Neuron (in vitro differentiated cells): Measurements from ENCODE around the gene HLA-DPB1.
A peak's percentile ranks its signal among the peaks of the same experiment; 100 is the strongest.

Experiments used
- H2AFZ ChIP-seq: one replicate; pipeline ENCODE4 v1.6.1; 2013; ENCODE audit warnings: low read depth, mild to moderate bottlenecking, inconsistent platforms, low read length, moderate library complexity
- H3K27me3 ChIP-seq: one replicate; pipeline ENCODE4 v1.6.1; 2013; ENCODE audit warnings: low read length; ENCODE audit not compliant: insufficient read depth
- H3K36me3 ChIP-seq: one replicate; pipeline ENCODE4 v1.6.1; 2013; ENCODE audit warnings: low read length; ENCODE audit not compliant: insufficient read depth
- H3K4me1 ChIP-seq: one replicate; pipeline ENCODE4 v1.6.1; 2013; ENCODE audit warnings: low read length; ENCODE audit not compliant: insufficient read depth
- H3K4me3 ChIP-seq: 2 replicates; pipeline ENCODE4 v1.5.1; 2013; ENCODE audit warnings: mild to moderate bottlenecking, low read length, moderate library complexity
- H3K9me3 ChIP-seq: one replicate; pipeline ENCODE4 v1.6.1; 2013; ENCODE audit warnings: low read length

HLA-DPB1 gene

DNA sequence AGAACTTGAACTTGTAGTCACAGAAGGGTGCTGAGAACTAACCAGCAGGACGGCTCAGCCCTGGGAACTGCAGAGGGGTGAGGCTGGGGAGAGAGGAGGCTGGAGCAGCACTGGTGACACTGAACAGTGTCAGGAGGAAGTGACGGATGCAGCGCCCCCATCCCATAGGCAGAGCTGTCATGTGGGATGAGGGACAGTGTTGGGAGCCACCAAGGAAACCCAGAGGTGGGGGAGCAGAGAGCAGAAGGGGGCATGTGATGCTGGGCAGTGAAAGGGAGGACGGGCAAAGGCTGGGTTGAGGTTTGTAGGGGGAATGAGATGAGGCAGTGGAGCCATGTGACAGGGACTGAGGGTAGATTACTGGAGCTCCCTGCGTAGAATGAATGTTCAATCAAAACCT, 2.1 kb downstream of the HLA-DPB1 start:
- no peak overlapping the region for H3K4me3 ChIP-seq
- peaks cover 3% of the 10 kb centered on the region for H3K27me3 ChIP-seq
- no peaks in the 10 kb centered on the region for H3K36me3 ChIP-seq
- H2AFZ ChIP-seq, result no peak overlapping the region
- no peaks in the 10 kb centered on the region for H3K9me3 ChIP-seq
- no peaks in the 10 kb centered on the region for H3K4me1 ChIP-seq

DNA sequence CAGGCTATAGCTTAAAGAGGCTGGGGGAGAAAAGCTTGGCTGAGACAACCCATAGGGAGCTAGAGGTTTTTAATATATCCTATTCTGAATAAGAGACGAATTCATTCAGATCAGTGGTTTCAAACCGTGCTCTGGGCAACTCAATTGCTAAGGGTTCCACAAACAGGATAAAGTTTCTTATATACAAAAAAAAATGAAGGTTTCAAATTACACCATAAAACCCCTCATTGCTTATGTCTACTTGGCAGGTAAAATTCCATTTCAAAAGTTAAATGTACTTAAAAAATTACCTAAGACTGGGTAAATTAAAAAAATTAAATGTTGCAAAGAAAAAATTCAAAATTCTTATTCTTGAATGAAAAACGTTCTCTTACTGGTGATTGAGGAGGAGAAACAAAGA, 2.7 kb downstream of the HLA-DPB1 start:
- Histone ChIP-seq H3K27me3 (peaks cover 3% of the 10 kb centered on the region), H2AFZ (no peak overlapping the region), H3K9me3 (no peaks in the 10 kb centered on the region), H3K4me1 (no peaks in the 10 kb centered on the region), H3K36me3 (no peaks in the 10 kb centered on the region), H3K4me3 (no peak overlapping the region)

- Histone ChIP-seq H3K9me3 (no peaks in the 10 kb centered on the region), H2AFZ (no peak overlapping the region), H3K4me1 (no peaks in the 10 kb centered on the region), H3K27me3 (peaks cover 3% of the 10 kb centered on the region), H3K36me3 (no peaks in the 10 kb centered on the region), H3K4me3 (no peak overlapping the region)
Observed at GRCh38 chr6:33078919-33079521, 3.2 kb downstream of the HLA-DPB1 start.

- no peaks in the 10 kb centered on the region for H3K4me1 ChIP-seq
- H3K27me3 ChIP-seq, result peaks cover 3% of the 10 kb centered on the region
- no peaks in the 10 kb centered on the region for H3K9me3 ChIP-seq
- H3K36me3 ChIP-seq, result no peaks in the 10 kb centered on the region
- no peak overlapping the region for H2AFZ ChIP-seq
- H3K4me3 ChIP-seq, result peak overlapping the region; percentile 53
Observed at GRCh38 chr6:33079580-33079979, 3.8 kb downstream of the HLA-DPB1 start.

GRCh38 chr6:33080127-33081089, 4.6 kb downstream of the HLA-DPB1 start:
- Histone ChIP-seq H2AFZ (peak overlapping the region; percentile 75), H3K4me3 (peak overlapping the region; percentile 53), H3K9me3 (no peaks in the 10 kb centered on the region), H3K27me3 (peaks cover 3% of the 10 kb centered on the region), H3K4me1 (no peaks in the 10 kb centered on the region), H3K36me3 (no peaks in the 10 kb centered on the region)

DNA sequence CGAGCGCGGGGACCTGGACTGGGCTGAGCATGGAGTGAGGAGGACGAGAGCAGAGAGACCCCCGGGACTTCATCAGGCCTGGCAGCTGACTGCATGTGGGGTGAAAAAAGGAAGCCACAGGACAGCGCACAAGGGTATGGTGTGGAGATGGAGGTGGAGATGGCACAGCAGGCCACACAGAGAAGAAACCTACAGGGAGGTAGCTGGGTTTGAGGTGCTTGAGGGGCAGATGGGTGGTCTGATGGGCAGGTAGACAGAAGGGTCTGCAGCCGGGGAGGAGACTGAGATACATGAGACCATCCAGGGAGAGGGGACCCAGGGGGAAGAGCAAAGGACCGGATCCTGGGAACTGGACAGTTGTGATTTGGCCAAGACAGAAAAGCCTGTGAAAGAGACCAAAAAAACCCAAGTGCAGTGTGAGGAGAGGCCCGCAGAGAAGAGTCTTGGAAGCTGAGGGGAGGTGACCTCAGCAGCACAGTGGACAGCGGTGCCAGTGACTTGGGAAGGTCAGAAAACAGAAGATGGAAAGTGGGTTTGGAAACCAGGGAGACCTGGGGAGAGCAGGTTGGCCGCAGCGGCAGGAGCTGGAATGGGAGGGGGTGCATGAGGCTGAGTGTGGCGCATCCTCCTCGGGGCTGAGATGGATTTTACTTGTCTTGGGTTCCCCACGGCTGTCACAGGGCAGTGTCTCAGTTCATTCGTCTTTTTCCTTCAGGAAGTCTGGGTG, 5.5 kb downstream of the HLA-DPB1 start:
- Histone ChIP-seq H3K4me3 (peak overlapping the region; percentile 53), H2AFZ (peak overlapping the region; percentile 75), H3K9me3 (no peaks in the 10 kb centered on the region), H3K27me3 (peaks cover 3% of the 10 kb centered on the region), H3K36me3 (no peaks in the 10 kb centered on the region), H3K4me1 (no peaks in the 10 kb centered on the region)

DNA sequence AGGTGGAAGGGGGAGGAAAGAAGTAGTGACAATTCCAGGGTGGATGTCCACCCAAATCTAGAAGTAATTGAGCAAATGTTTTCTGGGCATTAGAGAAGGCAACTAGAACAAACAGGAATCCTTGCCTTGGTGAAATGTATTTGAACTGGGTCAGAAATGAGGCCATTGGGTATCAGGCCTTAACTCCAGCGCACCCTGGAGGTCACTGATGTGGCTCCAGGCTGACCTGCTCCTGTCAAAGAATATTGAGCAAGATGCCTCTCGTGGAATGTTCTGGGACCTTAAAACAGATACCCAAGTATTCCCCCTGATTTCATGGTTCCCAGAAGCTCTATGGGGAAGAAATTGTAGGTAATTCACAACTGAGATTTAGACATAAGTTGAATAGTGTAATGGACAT, 6.9 kb downstream of the HLA-DPB1 start:
- no peak overlapping the region for H3K4me3 ChIP-seq
- no peak overlapping the region for H2AFZ ChIP-seq

DNA sequence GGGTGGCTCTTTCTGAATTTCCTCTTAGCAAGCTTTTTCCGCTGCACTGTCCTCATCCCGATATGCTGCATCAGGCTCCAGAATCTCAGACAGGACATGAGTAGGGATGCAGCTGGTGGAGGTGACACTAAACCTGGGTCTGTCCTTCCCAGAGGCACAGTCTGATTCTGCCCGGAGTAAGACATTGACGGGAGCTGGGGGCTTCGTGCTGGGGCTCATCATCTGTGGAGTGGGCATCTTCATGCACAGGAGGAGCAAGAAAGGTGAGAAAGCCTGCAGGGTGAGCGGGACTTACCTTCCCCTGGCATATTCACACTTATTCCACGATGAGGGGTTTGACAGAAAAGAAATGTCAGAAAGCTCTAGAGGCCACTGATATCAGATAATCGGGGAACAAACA, 9.8 kb downstream of the HLA-DPB1 start:
- peaks cover 3% of the 10 kb centered on the region for H3K27me3 ChIP-seq
- no peak overlapping the region for H2AFZ ChIP-seq
- no peaks in the 10 kb centered on the region for H3K36me3 ChIP-seq
- H3K9me3 ChIP-seq, result no peaks in the 10 kb centered on the region
- no peak overlapping the region for H3K4me3 ChIP-seq
- H3K4me1 ChIP-seq, result no peaks in the 10 kb centered on the region

More for the DNA sequence above, 6.9 kb downstream of the HLA-DPB1 start:
- Histone ChIP-seq H3K27me3 (peaks cover 3% of the 10 kb centered on the region), H3K36me3 (no peaks in the 10 kb centered on the region), H3K4me1 (no peaks in the 10 kb centered on the region), H3K9me3 (no peaks in the 10 kb centered on the region)

DNA sequence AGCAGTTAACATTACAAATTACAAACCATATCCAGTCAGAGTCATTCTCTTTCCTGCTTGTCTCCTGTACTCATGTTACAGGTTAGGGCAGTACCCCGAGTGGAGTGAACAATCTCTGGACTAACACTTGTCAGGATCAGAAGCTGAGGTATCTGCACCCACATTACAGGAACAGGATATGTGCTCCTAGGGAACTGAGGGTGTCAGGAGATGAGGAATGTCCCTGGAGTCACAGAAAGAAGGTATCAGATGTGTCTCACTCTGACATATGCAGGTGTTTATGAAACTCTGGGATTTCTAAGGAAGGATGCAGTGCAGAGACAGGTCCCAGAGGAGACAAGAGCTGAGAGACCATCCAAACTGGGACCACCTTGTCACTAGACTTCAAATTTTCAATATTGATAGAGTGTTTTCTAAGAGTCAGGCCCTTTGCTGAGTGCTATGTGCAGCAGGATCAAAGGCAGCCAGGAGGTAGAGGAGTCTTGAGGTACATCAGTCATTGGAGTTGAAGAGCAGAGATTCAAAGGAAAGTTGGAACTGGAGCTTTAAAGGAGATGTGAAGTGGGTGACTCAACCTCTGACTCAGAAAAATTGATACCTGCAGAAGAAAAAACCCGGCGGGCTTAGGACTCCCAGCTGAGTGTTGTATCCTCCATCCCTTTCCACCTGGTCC, 12.6 kb downstream of the HLA-DPB1 start:
- Histone ChIP-seq H3K4me1 (no peaks in the 10 kb centered on the region), H3K36me3 (no peaks in the 10 kb centered on the region), H3K4me3 (no peak overlapping the region), H3K27me3 (no peaks in the 10 kb centered on the region), H3K9me3 (no peaks in the 10 kb centered on the region), H2AFZ (no peak overlapping the region)

DNA sequence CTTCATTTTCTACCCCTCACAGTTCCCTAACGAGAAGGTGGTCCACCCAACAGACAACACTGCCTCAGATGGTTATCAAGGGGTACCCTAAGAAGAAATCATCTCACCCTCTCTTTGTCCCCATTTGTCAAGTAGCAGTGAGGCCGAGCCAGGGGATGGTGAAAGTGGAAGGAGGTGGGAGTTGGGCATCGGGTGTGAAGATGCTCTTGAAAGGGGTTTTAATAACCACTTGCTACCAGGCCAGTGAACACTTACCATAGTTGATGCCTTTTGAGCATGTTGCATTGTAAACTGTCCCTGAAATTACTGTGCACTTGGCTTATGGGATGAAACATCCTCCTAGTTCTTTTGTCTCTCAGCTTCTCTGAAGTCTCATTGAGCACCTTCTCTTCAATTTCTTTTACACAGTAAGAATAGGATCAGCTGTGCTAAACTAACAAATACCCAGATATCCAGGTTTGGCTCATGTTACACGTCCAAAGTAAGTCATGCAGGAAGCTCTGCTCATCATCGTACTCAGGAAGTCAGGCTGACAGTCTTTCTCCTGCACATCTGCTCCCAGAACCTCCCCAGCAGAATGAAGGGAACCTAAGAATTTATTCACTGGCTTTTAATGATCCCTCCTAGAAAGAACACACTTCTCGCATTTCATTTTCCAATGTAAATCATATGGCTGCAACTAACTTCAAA, 13.3 kb downstream of the HLA-DPB1 start:
- no peaks in the 10 kb centered on the region for H3K27me3 ChIP-seq
- no peak overlapping the region for H2AFZ ChIP-seq
- H3K36me3 ChIP-seq, result no peaks in the 10 kb centered on the region
- no peak overlapping the region for H3K4me3 ChIP-seq
- no peaks in the 10 kb centered on the region for H3K9me3 ChIP-seq
- H3K4me1 ChIP-seq, result no peaks in the 10 kb centered on the region

DNA sequence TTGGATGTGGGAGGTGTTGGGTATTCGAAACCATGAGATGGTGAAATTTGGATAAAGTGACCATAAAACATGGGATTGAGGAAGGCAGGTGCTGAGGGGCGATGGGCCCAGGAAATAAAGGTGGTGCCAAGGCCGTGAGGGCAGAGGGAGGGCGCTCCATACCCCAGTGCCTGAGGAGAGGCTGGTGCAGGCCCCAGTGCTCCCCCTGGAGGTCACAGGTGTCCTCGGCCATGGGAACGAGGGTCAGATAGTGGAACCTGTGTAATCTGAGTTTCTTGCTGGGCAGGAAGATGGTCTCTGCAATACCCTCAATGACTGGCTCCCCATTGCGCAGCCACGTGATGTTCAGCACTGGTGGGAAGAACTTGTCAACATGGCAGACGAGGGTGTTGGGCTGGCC, 16.2 kb downstream of the HLA-DPB1 start:
- no peaks in the 10 kb centered on the region for H3K36me3 ChIP-seq

GRCh38 chr6:33092385-33092784, 16.6 kb downstream of the HLA-DPB1 start:
- Histone ChIP-seq H2AFZ (no peak overlapping the region), H3K4me3 (no peak overlapping the region)

More for the DNA sequence above, 16.2 kb downstream of the HLA-DPB1 start:
- Histone ChIP-seq H3K4me1 (no peaks in the 10 kb centered on the region), H3K9me3 (no peaks in the 10 kb centered on the region), H3K27me3 (no peaks in the 10 kb centered on the region), H3K4me3 (no peak overlapping the region), H2AFZ (no peak overlapping the region)

More at GRCh38 chr6:33092385-33092784, 16.6 kb downstream of the HLA-DPB1 start:
- Histone ChIP-seq H3K36me3 (no peaks in the 10 kb centered on the region), H3K4me1 (no peaks in the 10 kb centered on the region), H3K9me3 (no peaks in the 10 kb centered on the region), H3K27me3 (no peaks in the 10 kb centered on the region)
